Measurements from ENCODE around the gene CERK. TPM values are rescaled to one million over a fixed set of nuclear protein-coding genes. Genes with fewer than 3 reads are reported as not detected.

Gene CERK
- total and polyA plus RNA-seq, 2 of the 8 experiments (the other 6 are each of a cell fraction or from before 2014, with no cell fraction given): 26.6 to 59.0 TPM

DNA sequence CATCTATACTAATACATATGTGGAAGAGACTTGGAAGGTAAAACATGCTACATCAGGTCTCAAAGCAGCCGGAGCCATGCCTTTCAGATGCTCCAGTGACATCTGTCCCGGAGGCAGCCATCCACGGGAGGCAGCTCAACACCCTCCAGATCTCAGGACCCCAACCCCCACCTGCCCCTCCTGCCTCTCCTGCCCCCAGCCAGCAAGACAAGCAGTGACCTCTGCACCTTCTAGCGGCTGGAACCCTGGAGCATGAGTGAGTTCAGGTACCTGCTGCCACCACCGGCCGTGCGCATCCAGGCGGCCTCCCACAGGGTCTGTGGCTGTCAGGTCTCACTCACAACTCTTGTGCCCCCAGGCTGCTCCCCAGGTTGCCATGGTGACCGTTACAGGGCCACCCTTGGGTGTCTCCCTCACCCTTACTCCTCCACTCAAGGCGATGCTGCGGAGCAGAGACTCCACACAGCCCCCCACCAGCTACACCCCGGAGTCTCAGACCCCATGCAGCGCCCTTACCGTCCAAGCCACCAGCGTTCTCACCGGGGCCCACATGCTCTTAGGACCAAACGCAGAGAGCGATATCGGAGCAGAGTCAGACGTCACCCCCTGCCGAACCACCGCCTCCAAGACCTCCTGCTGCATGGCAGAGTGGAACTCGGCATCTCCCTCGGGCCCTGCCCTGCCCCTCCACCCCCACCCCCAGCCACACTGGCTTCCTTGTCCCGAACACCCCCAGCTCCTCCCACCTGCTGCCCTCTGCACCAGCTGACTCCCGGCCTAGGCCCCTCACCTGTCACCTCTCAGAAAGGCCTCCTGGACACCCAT lies 34.7 kb downstream of the CERK start:
- no peak overlapping the region for H2AK5ac ChIP-seq (ENCODE audit: low read depth, low read length)
- no peaks in the 10 kb centered on the region for H3K79me2 ChIP-seq (ENCODE audit: control insufficient read depth in 1 of 2, insufficient read depth in 2 of 2, low read length in 2 of 2)
- H3K36me3 ChIP-seq (ENCODE audit: control insufficient read depth in 2 of 4, insufficient read depth in 4 of 4, low read length in 3 of 4): peaks cover 0 to 28% (median 24%) of the 10 kb centered on the region in 4 experiments; a peak in 7 of 8 replicates
- H3K4me2 ChIP-seq (ENCODE audit: insufficient read depth in 1 of 2, low read depth in 2 of 2, low read length in 2 of 2): no peak overlapping the region
- H3K4ac ChIP-seq (replicated peaks; ENCODE audit: insufficient read length, low read depth, low read length): no peak overlapping the region
- ChIA-PET CTCF (ENCODE audit: partially characterized antibody) (interaction anchor here (0.6 to 0.7 kb wide), 2 partner anchors 10 to 27 kb away, joined by 3 to 4 read pairs; no protein-coding TSS in a partner anchor), POLR2A (ENCODE audit: partially characterized antibody) (no interaction called here)
- FAIRE-seq (no peak), DNase-seq (ENCODE audit: low read depth in 1 of 2, low spot score in 2 of 2) (no peak)
- H3K9ac ChIP-seq (replicated peaks in 1 of 4; ENCODE audit: extremely low read depth in 1 of 4, low read depth in 3 of 4, low read length in 3 of 4): no peak overlapping the region; a peak in 1 of 7 replicates
- H2BK20ac ChIP-seq (ENCODE audit: low read length): no peak overlapping the region
- H3K9me3 ChIP-seq (ENCODE audit: insufficient read depth in 2 of 2, low read depth in 1 of 2, low read length in 1 of 2): no peaks in the 10 kb centered on the region
- no peaks in the 10 kb centered on the region for H3K27me3 ChIP-seq (replicated peaks in 1 of 4; ENCODE audit: control insufficient read depth in 3 of 4, extremely low read depth in 1 of 4, insufficient read depth in 3 of 4, low read length in 3 of 4)
- TF ChIP-seq ATF2 (IDR thresholded peaks at IDR 0.05; ENCODE audit: low read length) (no peak), TCF12 (IDR thresholded peaks at IDR 0.05; ENCODE audit: low read depth, low read length) (no peak), RFX5 (IDR thresholded peaks at IDR 0.05; ENCODE audit: borderline replicate concordance, low read depth, low read length) (no peak), ASH2L (IDR thresholded peaks at IDR 0.05; ENCODE audit: low read length) (no peak), CTBP2 (IDR thresholded peaks at IDR 0.05; ENCODE audit: borderline replicate concordance, insufficient read depth, insufficient read length, low read length) (no peak), CBX5 (IDR thresholded peaks at IDR 0.05; ENCODE audit: low read depth, low read length) (no peak), POLR2A (IDR thresholded peaks at IDR 0.05; ENCODE audit: control extremely low read depth in 1 of 2, low read depth in 2 of 2, low read length in 2 of 2) (no peak), CHD1 (IDR thresholded peaks at IDR 0.05; ENCODE audit: low read depth, low read length) (no peak)
- H4K91ac ChIP-seq (replicated peaks; ENCODE audit: insufficient read length, low read length): no peak overlapping the region
- no peaks in the 10 kb centered on the region for H3K23me2 ChIP-seq (ENCODE audit: low read depth, low read length)
- H4K5ac ChIP-seq (ENCODE audit: insufficient read length, low read depth, low read length): no peak overlapping the region
- H3K79me1 ChIP-seq (ENCODE audit: low read depth, low read length): no peaks in the 10 kb centered on the region
- WGBS, 2 experiments (ENCODE audit: extremely low coverage in 1 of 2, insufficient coverage in 1 of 2, insufficient read length in 1 of 2, insufficient replicate concordance in 2 of 2, low coverage in 1 of 2, low lambda C conversion rate in 2 of 2, missing lambda C conversion rate in 1 of 2): 91% methylated on average over 18 of the region's 26 CpGs; no CpG with 5 or more reads in 1 of the 2 experiments
- H2BK5ac ChIP-seq (ENCODE audit: low read depth, low read length): no peak overlapping the region; the same call in 1 of the 2 replicates
- no peak overlapping the region for H3K23ac ChIP-seq (ENCODE audit: insufficient read length)
- H2BK12ac ChIP-seq (ENCODE audit: low read depth, low read length): no peak overlapping the region
- no peak overlapping the region for H3K27ac ChIP-seq (ENCODE audit: low read depth, low read length)
- no peak overlapping the region for H3K56ac ChIP-seq (replicated peaks; ENCODE audit: insufficient read length, low read depth, low read length)
- H3K14ac ChIP-seq (ENCODE audit: insufficient read length): no peak overlapping the region
- H3K18ac ChIP-seq (ENCODE audit: extremely low read depth, low read length): no peak overlapping the region
- H4K20me1 ChIP-seq (replicated peaks in 1 of 2; ENCODE audit: control insufficient read depth in 1 of 2, insufficient read depth in 2 of 2, low read length in 2 of 2): peaks cover 1 to 13% of the 10 kb centered on the region in 2 experiments
- H2AFZ ChIP-seq (ENCODE audit: low read length): no peak overlapping the region
- no peak overlapping the region for H2BK15ac ChIP-seq (ENCODE audit: low read length)
- no peaks in the 10 kb centered on the region for H3K4me1 ChIP-seq (replicated peaks in 1 of 4; ENCODE audit: control insufficient read depth in 3 of 4, insufficient read depth in 4 of 4, low read length in 3 of 4)
- H2BK120ac ChIP-seq (replicated peaks; ENCODE audit: low read depth, low read length): no peak overlapping the region
- no peak overlapping the region for H3K4me3 ChIP-seq (ENCODE audit: extremely low read depth in 1 of 4, insufficient read depth in 2 of 4, low read depth in 3 of 4, low read length in 4 of 4)
- no peak overlapping the region for H4K8ac ChIP-seq (ENCODE audit: extremely low read depth, insufficient read depth, low read length)

All from H1 (cell line).